GM04503 (cell line): Measurements from ENCODE around the gene DIAPH2.
"Not testable (repeated sequence)": the region's sequence is repeated elsewhere in the genome, so short reads cannot be mapped to it uniquely, and the experiment has no call there.

ENCODE experiments used
- DNase-seq: peaks from one replicate; pipeline ENCODE4 v3.0.0-alpha.2; 2012; ENCODE audit warnings: low read depth

The DIAPH2 gene

DNA sequence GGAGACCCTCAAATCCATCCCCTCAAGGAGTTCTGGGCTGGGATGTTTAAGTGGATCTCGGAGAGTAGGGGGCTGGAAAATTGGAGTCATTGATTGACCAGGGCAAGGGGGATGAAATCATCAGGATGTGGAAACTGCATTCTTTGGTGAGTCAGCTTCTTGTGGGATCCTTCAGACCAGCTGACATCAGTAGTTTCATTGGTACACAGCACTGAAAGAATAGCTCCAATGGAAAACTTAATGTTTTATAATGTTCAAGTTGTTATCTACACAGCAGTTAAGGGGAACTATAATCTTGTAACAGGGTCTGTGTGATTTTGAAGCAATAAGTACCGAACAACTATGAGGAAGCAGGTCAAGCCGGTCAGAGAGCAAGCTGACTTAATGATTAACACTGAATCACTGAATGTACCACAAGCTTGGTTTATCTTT, 705.1 kb downstream of the DIAPH2 start:
- peak; percentile 29 for DNase-seq

GRCh38 chrX:97397371-97397770, 712.7 kb downstream of the DIAPH2 start:
- DNase-seq = no peak

GRCh38 chrX:97398030-97398551, 713.4 kb downstream of the DIAPH2 start:
- no peak for DNase-seq

- no peak for DNase-seq
Observed at GRCh38 chrX:97399400-97399799, 714.8 kb downstream of the DIAPH2 start.

- DNase-seq = no peak
Observed at GRCh38 chrX:97400492-97400891, 715.9 kb downstream of the DIAPH2 start.

DNA sequence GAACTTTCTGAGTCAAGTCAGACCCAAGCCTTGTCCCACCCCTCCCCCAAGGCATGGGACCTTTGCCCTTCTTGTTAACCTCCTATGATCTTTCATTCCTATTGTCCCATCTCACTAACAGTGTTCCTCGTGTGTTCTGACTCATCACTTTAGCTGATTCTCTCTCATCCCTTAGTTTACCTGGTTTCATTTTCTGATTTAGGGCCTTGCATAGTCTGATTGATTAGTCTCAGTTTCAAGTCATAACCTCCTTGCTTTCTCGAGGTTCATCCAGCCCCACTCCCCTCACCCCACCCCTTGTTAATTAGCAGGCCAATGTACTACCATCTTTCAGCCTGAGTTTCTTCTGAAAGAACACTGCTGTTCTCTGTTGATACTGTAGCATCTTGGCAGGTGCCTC, 716.5 kb downstream of the DIAPH2 start:
- no peak for DNase-seq

DNA sequence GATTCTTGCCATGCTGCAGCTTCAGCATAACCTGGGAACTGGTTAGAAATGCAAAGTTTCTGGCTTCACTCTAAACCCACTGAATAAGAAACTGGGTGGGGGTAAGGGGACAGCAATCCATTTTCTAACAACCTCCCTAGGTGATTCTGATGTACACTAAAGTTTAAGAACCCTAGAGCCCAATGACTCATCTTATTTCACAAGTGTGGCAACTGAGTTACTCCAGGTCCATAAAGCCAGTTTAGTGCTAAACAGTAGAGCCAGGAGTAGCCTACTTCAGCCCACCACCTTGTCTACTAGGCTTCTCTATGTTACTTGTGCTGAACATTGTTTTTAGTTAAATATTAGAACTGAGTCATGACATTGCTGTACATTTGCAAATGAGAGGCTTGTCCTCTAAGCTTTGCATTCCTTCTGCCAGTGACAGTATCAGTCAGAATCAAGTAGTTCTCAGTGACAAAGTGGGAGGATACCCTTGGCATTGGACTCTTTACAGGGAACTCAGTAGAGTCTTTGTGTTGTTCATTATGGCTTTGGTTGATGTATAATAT, 717.0 kb downstream of the DIAPH2 start:
- DNase-seq = no peak

GRCh38 chrX:97402333-97402732, 717.7 kb downstream of the DIAPH2 start:
- no peak for DNase-seq

DNA sequence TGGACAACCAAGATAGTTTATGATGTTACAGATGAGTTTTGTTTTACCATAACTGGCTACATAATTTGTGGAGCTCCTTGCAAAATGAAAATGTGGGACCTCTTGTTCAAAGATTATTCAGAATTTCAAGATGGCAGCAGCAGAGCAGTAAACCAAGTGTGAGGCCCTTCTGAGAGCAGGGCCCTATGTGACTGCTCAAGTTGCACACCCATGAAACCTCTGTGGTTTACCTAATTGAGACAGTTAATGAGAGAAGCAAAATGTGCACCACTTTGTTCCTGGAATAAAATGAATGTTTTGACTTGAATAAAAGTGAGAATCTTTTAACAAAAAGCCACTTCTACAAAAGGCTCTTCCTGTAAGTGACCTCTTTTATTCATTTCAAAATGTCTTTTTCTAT, 718.3 kb downstream of the DIAPH2 start:
- DNase-seq = no peak

DNA sequence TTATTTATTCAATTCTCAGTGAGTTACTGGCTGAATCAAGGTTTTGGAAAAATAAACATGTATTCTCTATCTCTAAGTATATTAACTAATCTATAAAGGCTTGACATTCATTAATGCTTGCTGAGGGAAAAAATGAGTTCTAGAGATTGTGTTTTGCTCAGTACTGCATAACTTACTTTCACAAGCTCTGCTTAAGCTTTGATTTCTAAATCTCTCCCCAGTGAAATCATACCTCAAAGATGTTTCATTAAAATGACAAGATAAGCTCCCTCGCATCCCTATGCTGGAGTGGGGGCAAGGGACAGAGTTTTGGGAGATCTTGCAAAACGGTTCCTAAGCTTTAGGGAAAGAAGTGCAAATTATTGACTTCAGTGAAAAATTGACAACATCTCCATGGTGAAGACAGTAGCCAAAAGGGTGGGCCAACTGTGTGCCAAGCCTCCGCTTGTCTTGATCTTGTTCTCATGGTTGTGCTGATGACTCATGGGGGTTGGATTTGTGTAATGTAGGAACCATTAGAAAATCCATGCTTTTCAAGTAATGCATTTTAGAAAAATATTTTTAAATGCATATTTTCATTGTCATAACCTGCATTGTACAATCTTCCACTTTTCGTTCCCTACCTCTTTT, 720.5 kb downstream of the DIAPH2 start:
- DNase-seq = no peak

GRCh38 chrX:97409632-97410415, 725.2 kb downstream of the DIAPH2 start:
- DNase-seq = not testable (repeated sequence)

DNA sequence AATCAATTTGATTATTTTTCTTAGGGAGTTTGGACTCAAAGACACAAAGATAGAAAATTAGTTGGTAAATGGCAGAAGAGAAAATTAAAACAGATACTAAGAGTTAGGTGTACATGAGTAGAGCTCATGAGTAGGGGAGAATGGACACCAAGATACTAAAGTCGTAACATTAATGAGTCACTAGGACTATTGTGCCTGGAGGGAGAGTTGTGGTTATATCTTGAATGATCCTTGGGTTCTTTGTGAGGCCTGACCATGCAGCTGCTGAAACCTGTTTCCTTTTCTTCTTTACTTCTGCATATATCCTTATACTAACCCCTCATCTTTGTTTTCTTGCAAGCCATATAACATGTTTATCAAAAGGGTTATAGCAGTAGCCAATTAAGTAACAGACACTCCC, 731.8 kb downstream of the DIAPH2 start:
- no peak for DNase-seq

GRCh38 chrX:97429101-97429500, 744.5 kb downstream of the DIAPH2 start:
- no peak for DNase-seq

GRCh38 chrX:97431281-97431680, 746.6 kb downstream of the DIAPH2 start:
- no peak for DNase-seq

GRCh38 chrX:97446298-97446882, 761.7 kb downstream of the DIAPH2 start:
- DNase-seq = no peak

DNA sequence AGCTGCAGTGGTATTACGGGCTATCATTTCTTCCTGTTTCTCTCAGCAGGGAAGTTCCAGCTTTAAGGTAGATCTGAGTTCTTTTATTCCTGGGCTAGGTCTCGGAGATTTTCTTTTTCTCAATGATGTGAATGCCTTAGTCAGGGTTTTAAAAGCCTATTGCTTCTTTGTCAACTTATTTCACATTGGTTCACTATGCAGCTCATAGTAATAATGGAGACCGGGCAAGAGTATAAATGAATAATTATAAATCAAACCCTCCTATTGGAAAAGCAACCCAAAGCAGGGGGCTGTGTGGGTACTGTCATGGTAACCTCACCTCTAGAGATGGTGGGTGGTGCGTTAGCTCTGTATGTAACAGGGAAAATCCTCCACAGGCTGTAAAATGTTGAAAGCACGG, 762.7 kb downstream of the DIAPH2 start:
- DNase-seq = no peak

DNA sequence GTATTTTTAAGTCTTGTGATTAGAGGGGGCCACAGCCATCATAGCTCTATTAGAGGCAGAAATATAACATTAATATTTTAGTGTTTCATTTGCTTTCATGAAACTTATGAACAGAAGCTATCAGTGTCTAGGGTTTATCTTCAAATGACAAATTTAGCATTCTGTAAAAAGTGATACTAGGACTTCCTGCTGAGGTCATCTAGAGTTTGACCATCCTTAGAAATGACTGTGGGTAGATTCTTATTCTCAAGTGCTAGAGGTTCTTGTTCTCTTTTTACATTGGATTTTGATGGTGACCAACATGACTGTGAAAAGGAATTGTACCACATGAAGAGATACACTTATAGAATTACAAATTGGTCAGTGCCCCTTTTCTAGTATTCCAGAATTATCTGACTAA, 767.6 kb downstream of the DIAPH2 start:
- no peak for DNase-seq

- no peak for DNase-seq
Observed at GRCh38 chrX:97461763-97462162, 777.1 kb downstream of the DIAPH2 start.

DNA sequence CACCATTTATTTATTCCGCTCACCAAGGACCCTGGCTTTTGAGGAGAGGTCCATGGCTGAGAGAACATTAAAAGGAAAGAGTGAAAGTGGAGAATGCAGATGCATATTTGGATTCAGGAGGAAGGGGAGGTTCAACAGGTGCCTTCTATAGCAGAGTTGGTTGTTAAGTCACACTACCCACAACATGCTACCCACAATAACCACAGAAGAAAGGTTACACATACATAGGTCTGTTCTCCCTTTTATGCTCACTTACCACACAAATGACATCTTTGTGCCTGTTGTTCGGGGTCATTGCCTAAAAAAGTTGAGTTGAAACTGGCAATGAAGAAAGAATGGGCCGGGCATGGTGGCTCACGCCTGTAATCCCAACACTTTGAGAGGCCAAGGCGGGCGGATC, 786.4 kb downstream of the DIAPH2 start:
- no peak for DNase-seq

- no peak for DNase-seq
Observed at GRCh38 chrX:97474933-97475332, 790.3 kb downstream of the DIAPH2 start.

DNA sequence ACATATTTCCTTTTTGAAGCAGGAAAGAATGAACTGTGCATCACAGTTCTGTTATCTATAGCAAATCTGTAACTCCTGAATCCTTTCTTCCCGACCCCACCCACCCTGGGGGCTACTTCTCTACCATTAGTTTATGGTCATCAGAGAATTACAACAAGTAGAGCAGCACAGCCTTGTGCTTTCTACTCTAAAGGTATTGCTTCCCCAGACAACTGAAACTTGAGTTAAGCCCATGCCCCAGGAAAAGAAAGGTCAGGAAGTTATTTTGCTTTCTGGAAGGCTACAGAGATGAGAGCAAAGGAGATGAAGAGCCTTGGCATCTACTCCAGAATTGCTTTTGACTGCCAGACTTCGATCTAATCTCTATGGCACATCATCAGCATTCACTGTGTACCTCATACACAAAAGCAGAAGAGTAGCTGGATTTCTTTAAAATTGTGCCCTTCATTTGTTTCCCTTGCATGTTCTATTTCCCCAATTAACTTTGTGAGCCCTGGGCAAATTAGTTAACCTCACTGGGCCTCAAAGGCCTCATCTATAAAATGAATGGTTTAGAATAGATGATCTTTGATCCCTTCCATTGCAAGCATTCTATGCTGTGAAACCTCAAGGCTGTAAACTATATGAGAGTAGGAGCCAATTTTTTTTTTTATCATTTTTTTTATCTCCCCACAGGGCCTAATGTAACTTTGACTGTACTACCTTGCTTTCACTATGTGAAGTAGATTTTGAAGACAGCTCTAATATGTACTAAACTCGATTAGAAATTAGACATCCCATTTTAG, 794.7 kb downstream of the DIAPH2 start:
- no peak for DNase-seq

- DNase-seq = no peak
Observed at GRCh38 chrX:97481228-97481627, 796.6 kb downstream of the DIAPH2 start.
